ENCODE data around the gene DHRS4.
A peak's percentile ranks its signal among the peaks of the same experiment; 100 is the strongest.
"Not testable (repeated sequence)": the region's sequence is repeated elsewhere in the genome, so short reads cannot be mapped to it uniquely, and the experiment has no call there.

Gene DHRS4

GRCh38 chr14:23941669-23942068 is 11.9 kb upstream of the DHRS4 start:
- DNase-seq, result no peak

DNA sequence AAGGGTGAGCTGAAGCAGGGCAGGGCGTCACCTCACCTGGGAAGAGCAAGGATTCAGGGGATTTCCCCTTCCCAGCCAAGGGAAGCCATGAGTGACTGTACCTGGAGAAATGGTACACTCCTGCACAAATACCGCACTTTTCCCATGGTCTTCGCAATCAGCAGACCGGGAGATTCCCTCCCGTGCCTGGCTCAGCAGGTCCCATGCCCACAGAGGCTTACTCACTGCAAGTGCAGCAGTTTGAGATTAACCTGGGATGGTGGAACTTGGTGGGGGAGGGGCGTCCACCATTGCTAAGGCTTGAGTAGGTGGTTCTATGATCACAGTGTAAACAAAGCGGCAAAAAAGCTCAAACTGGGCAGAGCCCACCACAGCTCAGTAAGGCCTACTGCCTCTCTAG is 11.0 kb upstream of the DHRS4 start:
- DNase-seq, result no peak

- DNase-seq, result not testable (repeated sequence)
Measured at GRCh38 chr14:23949069-23949468, 4.5 kb upstream of the DHRS4 start.

GRCh38 chr14:23950411-23951135 is 3.0 kb upstream of the DHRS4 start:
- DNase-seq, result no peak

DNA sequence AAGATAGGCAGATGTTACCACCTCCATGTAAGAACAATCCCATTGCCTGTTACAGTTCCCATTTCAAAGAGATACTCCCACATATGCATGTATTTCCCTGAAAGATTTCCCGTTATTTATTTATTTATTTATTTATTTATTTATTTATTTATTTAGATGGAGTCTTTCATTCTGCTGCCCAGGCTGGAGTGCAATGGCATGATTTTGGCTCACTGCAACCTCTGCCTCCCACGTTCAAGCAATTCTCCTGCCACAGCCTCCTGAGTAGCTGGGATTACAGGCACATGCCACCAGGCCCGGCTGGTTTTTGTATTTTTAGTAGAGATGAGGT is 2.5 kb upstream of the DHRS4 start:
- not testable (repeated sequence) for DNase-seq

GRCh38 chr14:23951590-23952201 is 1.9 kb upstream of the DHRS4 start:
- no peak for DNase-seq

- DNase-seq, result not testable (repeated sequence)
Measured at GRCh38 chr14:23953116-23953463, 480 bp upstream of the DHRS4 start.

DNA sequence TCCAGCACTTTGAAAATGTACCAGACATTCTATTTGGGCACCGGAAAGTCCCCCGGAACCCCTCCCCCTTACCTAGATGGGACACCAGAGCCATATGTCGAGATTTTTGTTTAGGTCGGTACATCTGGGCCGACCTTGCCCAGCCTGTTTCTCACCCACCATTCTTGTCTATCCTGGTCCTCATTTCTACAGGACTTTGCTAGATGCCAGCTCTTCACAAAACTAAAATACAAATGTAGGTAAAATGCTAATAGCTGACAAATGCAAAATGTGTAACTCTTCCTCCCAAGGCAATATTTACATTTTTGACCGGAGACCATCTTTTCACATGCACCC is 677 bp downstream of the DHRS4 start:
- DNase-seq, result not testable (repeated sequence)

- not testable (repeated sequence) for DNase-seq
Measured at GRCh38 chr14:23954965-23955364, 1.4 kb downstream of the DHRS4 start.

- DNase-seq, result not testable (repeated sequence)
Measured at GRCh38 chr14:23955811-23956210, 2.2 kb downstream of the DHRS4 start.

DNA sequence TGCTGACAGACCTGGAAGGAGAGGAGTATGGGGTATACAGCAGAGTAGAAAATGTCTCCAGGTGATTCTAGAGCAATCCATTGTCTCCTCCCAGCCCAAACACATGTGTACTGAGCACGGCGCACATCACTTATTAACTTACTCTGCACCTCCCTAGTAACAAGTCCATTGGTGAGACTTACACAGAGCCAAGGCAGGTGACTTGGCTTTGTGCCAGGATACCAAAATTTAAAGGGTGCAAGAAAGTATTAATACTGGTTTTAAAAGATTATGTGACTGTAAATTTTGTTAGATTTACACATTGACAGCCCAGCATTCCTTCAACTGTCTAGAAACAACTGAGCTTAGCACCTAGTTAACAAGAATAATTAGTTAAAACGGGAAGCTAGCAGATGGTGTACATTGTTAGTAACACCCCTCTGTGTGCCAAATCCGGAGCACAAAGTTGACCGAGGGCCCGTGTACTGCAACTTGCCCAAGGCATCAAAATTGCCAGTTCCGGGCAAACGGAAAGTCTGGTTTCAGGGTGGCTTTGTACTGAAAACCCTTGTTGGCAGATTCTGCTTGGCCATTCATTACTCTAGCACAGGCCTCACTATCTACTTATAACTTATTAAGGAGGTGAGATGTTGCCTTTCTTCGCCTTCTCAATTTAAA is 4.5 kb downstream of the DHRS4 start:
- not testable (repeated sequence) for DNase-seq

DNA sequence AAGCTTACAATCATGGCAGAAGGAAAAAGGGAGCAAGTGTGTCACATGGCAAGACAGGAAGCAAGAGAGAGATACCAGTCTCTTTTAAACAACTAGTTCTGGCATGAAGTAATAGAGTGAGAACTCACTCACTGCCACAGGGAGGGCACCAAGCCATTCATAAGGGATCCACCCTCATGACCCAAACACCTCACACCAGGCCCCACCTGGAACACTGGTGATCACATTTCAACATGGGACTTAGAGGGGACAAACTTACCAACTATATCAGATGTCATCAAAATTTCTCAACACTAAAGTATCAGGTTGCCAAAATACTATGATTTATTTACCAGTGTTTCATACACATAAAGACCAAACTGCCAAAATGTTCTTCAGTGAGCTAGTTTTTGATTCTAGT is 7.3 kb downstream of the DHRS4 start:
- not testable (repeated sequence) for DNase-seq

GRCh38 chr14:23961704-23962103 is 8.1 kb downstream of the DHRS4 start:
- DNase-seq, result not testable (repeated sequence)

DNA sequence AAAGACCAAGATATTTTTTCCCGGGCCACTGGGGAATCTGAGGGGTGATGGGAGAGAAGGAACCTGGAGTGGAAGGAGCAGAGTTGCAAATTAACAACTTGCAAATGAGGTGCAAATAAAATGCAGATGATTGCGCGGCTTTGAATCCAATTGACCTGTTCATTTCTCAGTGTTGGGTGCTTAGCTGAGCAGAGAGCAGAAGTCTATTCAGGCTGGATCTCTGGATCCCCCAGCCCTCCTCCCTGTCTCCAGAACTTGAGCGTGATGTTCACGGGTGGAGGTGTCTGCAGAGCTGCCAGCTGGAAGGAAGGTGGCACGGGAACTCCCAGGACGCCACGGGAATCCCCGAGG is 15.5 kb downstream of the DHRS4 start:
- not testable (repeated sequence) for DNase-seq

GRCh38 chr14:23969481-23970282 is 16.1 kb downstream of the DHRS4 start:
- DNase-seq, result peak; percentile 34

DNA sequence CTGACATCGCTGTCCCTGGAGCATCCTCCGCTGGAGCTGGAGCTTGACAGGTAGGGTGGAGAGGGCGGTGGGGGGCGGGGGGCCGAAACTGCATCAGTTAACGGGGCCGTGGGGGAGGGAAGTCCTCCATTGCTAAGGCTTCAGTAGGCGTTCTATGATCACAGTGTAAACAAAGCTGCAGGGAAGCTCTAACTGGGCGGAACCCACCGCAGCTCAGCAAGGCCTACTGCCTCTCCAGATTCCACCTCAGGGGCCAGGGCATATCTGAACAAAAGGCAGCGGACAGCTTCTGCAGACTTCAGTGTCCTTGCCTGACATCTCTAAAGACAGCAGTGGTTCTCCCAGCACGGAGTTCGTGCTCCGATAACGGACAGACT is 16.7 kb downstream of the DHRS4 start:
- not testable (repeated sequence) for DNase-seq

- not testable (repeated sequence) for DNase-seq
Measured at GRCh38 chr14:23973178-23973577, 19.6 kb downstream of the DHRS4 start.

GRCh38 chr14:23974041-23974440 is 20.5 kb downstream of the DHRS4 start:
- not testable (repeated sequence) for DNase-seq

GRCh38 chr14:23977208-23977607 is 23.6 kb downstream of the DHRS4 start:
- DNase-seq, result not testable (repeated sequence)

GRCh38 chr14:23981951-23982813 is 28.6 kb downstream of the DHRS4 start:
- DNase-seq, result not testable (repeated sequence)

DNA sequence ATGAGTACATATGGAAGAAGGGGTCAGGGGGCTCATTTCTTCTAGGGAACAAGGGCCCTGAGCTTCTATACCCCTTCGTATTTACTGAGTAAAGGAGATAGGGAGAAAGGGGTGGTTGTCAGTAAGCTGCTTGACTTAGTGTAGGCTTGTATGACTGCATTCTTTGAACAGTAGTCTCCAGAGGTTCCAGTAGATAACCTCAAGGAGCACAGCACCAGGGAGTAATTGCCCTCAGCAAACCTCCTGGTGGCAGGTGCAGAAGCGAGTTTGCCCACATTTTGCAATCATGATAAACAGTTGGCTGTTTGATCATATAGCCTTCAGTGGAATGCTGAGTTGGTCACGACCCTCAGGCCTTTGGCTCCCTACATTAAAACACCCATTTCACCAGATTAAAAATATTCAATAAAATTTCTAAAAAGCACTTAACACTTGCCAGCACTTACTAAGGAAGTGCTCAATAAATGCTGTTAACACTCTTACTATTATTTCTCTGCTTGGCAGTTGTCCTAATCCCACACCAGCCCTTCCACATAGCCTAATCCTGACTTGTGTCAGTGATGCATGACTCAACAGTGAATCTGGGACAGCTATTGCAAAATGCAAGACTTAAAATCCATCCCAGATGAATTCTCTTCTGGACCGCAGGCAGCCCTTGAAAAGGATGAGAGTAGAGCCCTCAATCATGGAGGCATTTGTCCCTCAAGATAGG is 31.5 kb downstream of the DHRS4 start:
- no peak for DNase-seq

GRCh38 chr14:23988223-23988606 is 34.6 kb downstream of the DHRS4 start:
- not testable (repeated sequence) for DNase-seq

Data from activated T-cell treated with anti-CD3 and anti-CD28 coated beads for 4 hours (primary cell).